NT2/D1 (cell line): ENCODE data around the gene DSCAML1.

Experiments used
- YY1 ChIP-seq: IDR thresholded peaks from 2 replicates; pipeline ENCODE4 v1.6.1; 2011; ENCODE audit not compliant: insufficient read length, insufficient read depth
- ZNF274 ChIP-seq: IDR thresholded peaks from 2 replicates; pipeline ENCODE4 v1.6.1; 2011; ENCODE audit warnings: mild to moderate bottlenecking, low read depth, low read length

GRCh38 chr11:117486059-117486458 lies 311.0 kb downstream of the DSCAML1 start:
- TF ChIP-seq YY1 (no peak), ZNF274 (no peak)
